H9 (cell line): ENCODE results near the gene CAMK2B. TPM values are rescaled to one million over a fixed set of nuclear protein-coding genes. Genes with fewer than 3 reads are reported as not detected.

Experiments used
- DNase-seq: peaks from one replicate; pipeline ENCODE4 v3.0.0-alpha.2; 2017
- H2AFZ ChIP-seq: one replicate; pipeline ENCODE4 v1.6.1; 2013; ENCODE audit warnings: mild to moderate bottlenecking, low read length, control low read depth, moderate library complexity
- H2AK5ac ChIP-seq: 2 replicates; pipeline ENCODE4 v1.6.1; 2013; ENCODE audit warnings: low read length, control low read depth, mixed read lengths; ENCODE audit not compliant: insufficient read length
- H2BK120ac ChIP-seq: one replicate; pipeline ENCODE4 v1.6.1; 2013; ENCODE audit warnings: low read depth, mild to moderate bottlenecking, low read length, control low read depth, inconsistent platforms; ENCODE audit not compliant: poor library complexity, severe bottlenecking
- H2BK12ac ChIP-seq: 2 replicates; pipeline ENCODE4 v1.6.1; 2013; ENCODE audit warnings: low read length, control low read depth, mixed read lengths, low read depth; ENCODE audit not compliant: insufficient read length
- H2BK15ac ChIP-seq: 2 replicates; pipeline ENCODE4 v1.6.1; 2013; ENCODE audit warnings: low read depth, low read length, control low read depth
- H2BK20ac ChIP-seq: one replicate; pipeline ENCODE4 v1.6.1; 2013; ENCODE audit warnings: low read depth, mild to moderate bottlenecking, low read length, control low read depth, inconsistent platforms; ENCODE audit not compliant: poor library complexity, severe bottlenecking
- H2BK5ac ChIP-seq: 2 replicates; pipeline ENCODE4 v1.6.1; 2013; ENCODE audit warnings: low read length, control low read depth, mixed read lengths; ENCODE audit not compliant: insufficient read length
- H3K14ac ChIP-seq: 2 replicates; pipeline ENCODE4 v1.6.1; 2013; ENCODE audit warnings: low read length, control low read depth; ENCODE audit not compliant: insufficient read depth
- H3K18ac ChIP-seq: 2 replicates; pipeline ENCODE4 v1.6.1; 2013; ENCODE audit warnings: low read depth, mild to moderate bottlenecking, mixed read lengths, low read length, control low read depth; ENCODE audit not compliant: insufficient read length
- H3K23ac ChIP-seq: 2 replicates; pipeline ENCODE4 v1.6.1; 2013; ENCODE audit warnings: low read length, control low read depth, mixed read lengths, low read depth; ENCODE audit not compliant: insufficient read length
- H3K23me2 ChIP-seq: 2 replicates; pipeline ENCODE4 v1.6.1; 2013; ENCODE audit warnings: low read depth, mild to moderate bottlenecking, mixed read lengths, low read length, control low read depth; ENCODE audit not compliant: insufficient read length, poor library complexity, severe bottlenecking
- H3K27ac ChIP-seq: 2 replicates; pipeline ENCODE4 v1.5.1; 2013; ENCODE audit warnings: low read length, control low read depth, mixed read lengths, low read depth; ENCODE audit not compliant: insufficient read length
- H3K27me3 ChIP-seq: 2 replicates; pipeline ENCODE4 v1.6.1; 2013; ENCODE audit warnings: low read length, control low read depth, inconsistent platforms; ENCODE audit not compliant: insufficient read depth
- H3K4ac ChIP-seq: 2 replicates; pipeline ENCODE4 v1.6.1; 2013; ENCODE audit warnings: low read depth, mild to moderate bottlenecking, control low read depth, inconsistent platforms, low read length, moderate library complexity
- H3K4me1 ChIP-seq: 2 replicates; pipeline ENCODE4 v1.6.1; 2013; ENCODE audit warnings: low read length, control low read depth, inconsistent platforms; ENCODE audit not compliant: insufficient read depth
- H3K4me2 ChIP-seq: 2 replicates; pipeline ENCODE4 v1.6.1; 2013; ENCODE audit warnings: low read length, control low read depth, mixed read lengths; ENCODE audit not compliant: insufficient read length, insufficient read depth
- H3K56ac ChIP-seq: 2 replicates; pipeline ENCODE4 v1.6.1; 2013; ENCODE audit warnings: low read depth, mild to moderate bottlenecking, mixed read lengths, low read length, control low read depth; ENCODE audit not compliant: insufficient read length
- H3K79me1 ChIP-seq: 2 replicates; pipeline ENCODE4 v1.6.1; 2013; ENCODE audit warnings: low read depth, mild to moderate bottlenecking, moderate library complexity, low read length, control low read depth, inconsistent platforms; ENCODE audit not compliant: insufficient read depth, poor library complexity, severe bottlenecking
- H3K79me2 ChIP-seq: 2 replicates; pipeline ENCODE4 v1.6.1; 2013; ENCODE audit warnings: low read length, control low read depth, inconsistent platforms; ENCODE audit not compliant: insufficient read depth
- H3K9ac ChIP-seq: 2 replicates; pipeline ENCODE4 v1.6.1; 2013; ENCODE audit warnings: low read length, control low read depth, mixed read lengths; ENCODE audit not compliant: insufficient read length; ENCODE audit errors: extremely low read depth
- H3K9me3 ChIP-seq: one replicate; pipeline ENCODE4 v1.6.1; 2013; ENCODE audit warnings: low read depth, low read length, inconsistent platforms; ENCODE audit not compliant: control insufficient read depth
- H3T11ph ChIP-seq: one replicate; pipeline ENCODE4 v1.6.1; 2013; ENCODE audit warnings: mild to moderate bottlenecking, low read length, control low read depth, inconsistent platforms
- H4K20me1 ChIP-seq: one replicate; pipeline ENCODE4 v1.6.1; 2013; ENCODE audit not compliant: control insufficient read depth, insufficient read length, insufficient read depth
- H4K5ac ChIP-seq: 2 replicates; pipeline ENCODE4 v1.6.1; 2013; ENCODE audit warnings: low read depth, mild to moderate bottlenecking, mixed read lengths, low read length, control low read depth; ENCODE audit not compliant: insufficient read length
- H4K8ac ChIP-seq: replicated peaks from 2 replicates; pipeline ENCODE4 v1.6.1; 2013; ENCODE audit warnings: low read length, control low read depth, mixed read lengths, low read depth; ENCODE audit not compliant: insufficient read length
- H4K91ac ChIP-seq: 2 replicates; pipeline ENCODE4 v1.6.1; 2013; ENCODE audit warnings: low read depth, mild to moderate bottlenecking, moderate library complexity, mixed read lengths, low read length, control low read depth; ENCODE audit not compliant: insufficient read length
- H3K27ac Mint-ChIP-seq, 3 experiments: 2 replicates in 2 of 3; 3 replicates in 1 of 3; pipeline ENCODE4 v1.8.0; 2020 to 2021; ENCODE audit warnings: mixed read lengths in 3 of 3, mild to moderate bottlenecking in 1 of 3, moderate library complexity in 1 of 3
- H3K27me3 Mint-ChIP-seq: 2 replicates; pipeline ENCODE4 v1.8.0; 2021; ENCODE audit warnings: low read depth, mild to moderate bottlenecking, moderate library complexity, mixed read lengths
- H3K36me3 Mint-ChIP-seq, 3 experiments: 2 replicates in 2 of 3; 3 replicates in 1 of 3; pipeline ENCODE4 v1.8.0; 2020 to 2021; ENCODE audit warnings: low read depth in 3 of 3, mixed read lengths in 3 of 3; ENCODE audit not compliant: insufficient read depth in 1 of 3
- H3K4me1 Mint-ChIP-seq, 2 experiments: 2 replicates each; pipeline ENCODE4 v1.8.0; 2020; ENCODE audit warnings: mixed read lengths in 2 of 2
- H3K4me3 Mint-ChIP-seq, 2 experiments: 2 replicates in 1 of 2; 3 replicates in 1 of 2; pipeline ENCODE4 v1.8.0; 2020 to 2021; ENCODE audit warnings: mild to moderate bottlenecking in 2 of 2, mixed read lengths in 2 of 2, moderate library complexity in 1 of 2
- H3K9me3 Mint-ChIP-seq, 2 experiments: 2 replicates in 1 of 2; 3 replicates in 1 of 2; pipeline ENCODE4 v1.8.0; 2020; ENCODE audit warnings: mild to moderate bottlenecking in 2 of 2, mixed read lengths in 2 of 2, moderate library complexity in 1 of 2
- CTCF ChIP-seq: fragments of 200-600 bp; sonication (generic); conservative IDR thresholded peaks from 3 replicates; pipeline ENCODE4 v1.8.0; 2021; ENCODE audit warnings: antibody characterized with exemption, mild to moderate bottlenecking
- WGBS: extraction: QIAGEN DNeasy Blood & Tissue Kit; methylation state at CpG from one replicate; pipeline ENCODE4 v1.1.7; 2013; ENCODE audit warnings: missing lambda C conversion rate, low lambda C conversion rate, mixed read lengths; ENCODE audit not compliant: insufficient read length; ENCODE audit errors: extremely low coverage; 5-methylcytosine and 5-hydroxymethylcytosine counted together
- total RNA-seq: library from RNA; stranded (reverse); gene quantifications from 2 replicates; pipeline ENCODE4 v1.2.1, GENCODE V29; 2021

CAMK2B gene
- total RNA-seq, 1 experiment from 2014 or later, result 0.17 TPM

DNA sequence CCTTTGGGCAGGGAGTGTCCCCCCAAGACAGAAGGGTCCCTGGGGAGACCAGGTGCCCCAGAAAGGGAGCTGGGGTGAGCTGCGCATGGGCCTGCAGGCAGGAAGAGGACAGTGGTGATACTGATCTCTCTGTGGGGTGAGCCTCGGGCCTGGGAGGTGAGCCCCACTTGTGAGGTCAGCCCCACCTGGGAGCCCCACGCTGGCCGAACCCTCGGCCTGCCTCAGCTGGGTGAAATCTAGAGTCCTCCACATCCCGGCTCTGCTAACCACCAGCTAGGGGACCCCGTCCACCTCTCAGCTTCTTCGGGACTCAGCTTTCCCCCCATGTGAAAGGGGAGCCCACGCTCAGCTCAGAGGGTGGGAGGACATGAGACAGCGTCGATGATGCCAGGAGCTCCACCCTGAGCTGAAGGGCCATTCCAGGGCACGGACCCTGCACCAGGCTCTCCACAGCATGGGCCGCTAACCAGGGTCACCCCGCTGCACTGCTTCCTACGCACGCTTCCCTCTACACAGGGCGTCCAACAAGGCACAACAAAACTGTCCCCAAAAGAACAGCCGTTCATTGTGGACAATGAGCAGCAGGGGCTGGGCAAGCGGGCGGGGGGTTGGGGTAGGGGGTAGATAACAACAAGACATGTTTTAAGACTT is 48.7 kb downstream of the CAMK2B start:
- no peak overlapping the region for H4K8ac ChIP-seq
- DNase-seq, result no peak
- no peak overlapping the region for H3K14ac ChIP-seq
- H2BK15ac ChIP-seq, result no peak overlapping the region
- H4K20me1 ChIP-seq, result no peaks in the 10 kb centered on the region
- H3K4me2 ChIP-seq, result peak overlapping the region; percentile 45
- no peak overlapping the region for H2AFZ ChIP-seq
- TF ChIP-seq CTCF, result no peak
- no peak overlapping the region for H3K23ac ChIP-seq
- Mint-ChIP-seq H3K36me3 (no peaks in the 10 kb centered on the region), H3K27ac (no peak overlapping the region), H3K9me3 (no peaks in the 10 kb centered on the region), H3K27me3 (peaks cover 72% of the 10 kb centered on the region), H3K4me3 (no peak overlapping the region), H3K4me1 (peaks cover 3 to 6% of the 10 kb centered on the region in 2 experiments; a peak in 3 of 4 replicates)
- no CpG with 5 or more reads among the region's 20 CpGs for WGBS
- H3K79me2 ChIP-seq, result no peaks in the 10 kb centered on the region
- H4K5ac ChIP-seq, result no peak overlapping the region
- H4K91ac ChIP-seq, result no peak overlapping the region
- no peaks in the 10 kb centered on the region for H3K9me3 ChIP-seq
- H3K23me2 ChIP-seq, result no peaks in the 10 kb centered on the region
- no peaks in the 10 kb centered on the region; the same call in 1 of the 2 replicates for H3K27me3 ChIP-seq
- no peak overlapping the region for H2BK20ac ChIP-seq
- no peak overlapping the region for H3K18ac ChIP-seq
- H2BK120ac ChIP-seq, result no peak overlapping the region
- no peaks in the 10 kb centered on the region for H3K79me1 ChIP-seq
- H3K9ac ChIP-seq, result no peak overlapping the region
- H3K27ac ChIP-seq, result no peak overlapping the region
- no peak overlapping the region for H2BK5ac ChIP-seq
- no peak overlapping the region for H2AK5ac ChIP-seq
- H3T11ph ChIP-seq, result no peak overlapping the region
- H2BK12ac ChIP-seq, result no peak overlapping the region
- H3K4ac ChIP-seq, result no peak overlapping the region
- H3K4me1 ChIP-seq, result no peaks in the 10 kb centered on the region
- H3K56ac ChIP-seq, result no peak overlapping the region
